Stimulated activated CD8-positive, alpha-beta memory T cell treated with anti-CD3 and anti-CD28 coated beads, Interleukin-12 subunit alpha, Interleukin-12 subunit beta, amount 100 ng/mL, for 24 hours (primary cell): Measurements from ENCODE around the gene MAGOH.
A peak's percentile ranks its signal among the peaks of the same experiment; 100 is the strongest.
"Not testable (repeated sequence)": the region's sequence is repeated elsewhere in the genome, so short reads cannot be mapped to it uniquely, and the experiment has no call there.

Experiments used
- DNase-seq: peaks from one replicate; pipeline ENCODE4 v3.0.0-alpha.2; 2020; ENCODE audit errors: extremely low read depth

The MAGOH gene

DNA sequence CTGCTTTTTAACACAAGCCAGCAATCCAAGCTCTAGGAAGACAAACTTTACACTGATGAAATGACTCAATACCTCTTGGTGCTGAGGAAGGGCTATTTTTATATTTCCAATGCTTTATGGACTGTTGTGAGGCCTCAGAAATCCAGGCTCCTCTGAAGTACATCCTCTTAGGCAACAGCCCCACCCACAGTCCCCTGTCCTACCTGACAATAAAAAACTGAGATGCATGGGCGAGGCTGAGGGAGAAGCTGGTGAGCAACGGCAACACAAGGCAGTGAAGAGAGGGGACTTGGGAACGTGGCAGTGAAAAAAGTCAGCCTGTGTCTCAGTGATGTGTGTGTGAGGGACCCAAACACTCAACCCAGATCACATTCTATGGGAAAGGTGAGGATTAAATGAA, 51.8 kb downstream of the MAGOH start:
- DNase-seq, result no peak

GRCh38 chr1:53185955-53186297, 52.4 kb downstream of the MAGOH start:
- not testable (repeated sequence) for DNase-seq

DNA sequence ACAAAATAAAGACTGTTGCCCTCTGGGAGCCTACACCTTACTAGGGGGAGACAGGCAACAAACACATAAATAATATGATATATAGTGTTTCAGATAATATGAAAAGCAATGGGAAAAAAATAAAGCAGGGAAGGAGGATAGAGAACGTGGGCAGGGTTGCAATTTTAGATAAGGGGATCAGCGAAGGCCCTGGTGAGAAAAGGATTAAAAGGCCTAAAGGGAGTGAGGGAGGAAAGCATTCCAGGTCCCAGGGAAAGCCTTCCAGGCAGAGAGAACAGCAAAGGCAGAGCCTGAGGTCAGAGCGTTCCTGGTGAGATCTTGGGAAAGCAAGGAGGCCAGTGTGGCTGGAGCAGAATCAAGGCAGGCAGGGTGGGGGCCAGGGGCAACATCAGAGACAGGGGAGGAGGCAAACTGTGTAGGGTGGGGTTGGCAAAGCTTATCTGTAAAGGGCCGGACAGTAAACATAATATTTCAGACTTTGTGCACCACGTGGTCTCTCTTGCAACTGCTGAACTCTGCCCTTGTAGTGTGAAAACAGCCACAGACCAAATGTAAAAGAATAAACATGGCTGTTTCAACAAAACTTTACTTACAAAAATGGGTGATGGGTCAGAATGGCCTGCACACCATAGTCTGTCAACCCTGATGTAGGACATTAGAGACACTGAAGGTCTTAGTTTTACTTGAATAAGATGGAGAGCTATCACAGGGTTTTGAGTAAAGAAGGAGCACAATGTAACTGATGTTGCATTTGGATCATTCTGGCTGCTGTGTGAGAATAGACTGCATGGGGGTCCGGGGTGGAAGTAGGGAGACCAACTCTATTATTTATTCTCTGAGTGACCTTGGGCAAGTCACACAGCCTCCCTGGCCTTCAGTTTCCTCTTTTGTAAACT, 55.0 kb downstream of the MAGOH start:
- no peak for DNase-seq

DNA sequence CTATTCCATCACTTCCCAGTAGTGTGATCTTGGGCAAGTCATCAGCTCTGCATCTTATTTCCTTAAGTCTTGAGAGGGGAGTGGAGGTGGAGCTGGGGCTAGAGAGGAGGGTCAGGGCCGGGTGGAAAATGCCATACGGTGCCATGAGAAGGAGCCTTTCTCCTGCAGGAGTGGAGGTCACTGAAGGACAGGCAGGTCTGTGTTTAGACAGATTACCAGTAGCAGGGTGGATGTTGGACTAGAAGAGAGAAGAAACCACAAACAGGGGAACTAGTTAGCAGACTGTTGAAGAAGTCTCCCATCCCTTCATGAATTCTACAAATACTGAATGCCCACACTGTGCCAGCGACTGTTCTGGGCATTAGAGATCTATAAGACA, 55.6 kb downstream of the MAGOH start:
- DNase-seq, result no peak

DNA sequence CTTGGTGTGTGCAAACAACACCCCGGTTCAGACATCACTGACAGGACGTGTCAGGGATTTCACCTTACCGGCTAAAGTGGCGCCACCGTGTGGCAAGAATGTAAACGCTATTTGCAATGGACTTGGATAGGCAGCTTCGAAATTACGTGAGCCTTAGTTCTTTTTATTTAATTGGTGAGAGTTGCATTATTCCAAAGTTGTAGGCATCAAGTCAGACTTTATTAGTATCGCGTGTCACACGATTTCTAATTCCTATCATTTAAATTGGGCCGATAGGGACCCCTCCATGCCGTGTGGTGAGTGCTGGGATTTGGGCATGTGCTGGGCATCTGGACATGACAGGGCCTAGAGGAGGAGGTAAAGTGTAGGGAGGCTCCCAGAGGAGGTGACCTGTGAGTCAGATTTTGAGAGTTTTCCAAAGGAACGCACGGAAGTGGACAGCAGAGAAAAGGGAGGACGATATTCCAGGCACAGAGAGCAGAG, 56.2 kb downstream of the MAGOH start:
- peak; percentile 55 for DNase-seq

DNA sequence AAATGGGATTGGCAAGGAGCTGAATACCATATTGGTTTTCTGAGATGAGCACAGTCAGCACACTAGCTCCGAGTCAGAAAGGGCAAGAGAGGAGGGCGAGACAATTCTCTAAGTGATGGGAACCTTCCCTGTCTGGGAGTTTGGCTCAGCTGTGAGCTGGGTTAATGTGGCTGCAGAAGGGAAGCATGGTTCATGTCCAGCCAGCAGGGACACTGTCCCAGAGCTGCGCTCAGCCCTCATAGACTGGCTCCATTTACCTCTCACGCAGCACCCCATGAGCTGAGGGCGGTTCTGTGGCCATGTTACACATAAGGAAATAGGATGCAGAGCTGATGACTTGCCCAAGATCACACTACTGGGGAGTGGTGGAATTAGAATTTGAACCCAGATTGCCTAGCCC, 57.4 kb downstream of the MAGOH start:
- DNase-seq, result no peak

- DNase-seq, result no peak
These were observed 58.1 kb downstream of the MAGOH start for GRCh38 chr1:53180226-53180625.
